GM19438 (cell line): ENCODE measurements around the gene IBSP.
A peak's percentile ranks its signal among the peaks of the same experiment; 100 is the strongest.

Experiments used
- ATAC-seq: cut with Tn5 transposase; IDR thresholded peaks from one replicate; pipeline ENCODE4 v1.9.1; 2021; ENCODE audit warnings: low read depth; ENCODE audit not compliant: unreplicated experiment

IBSP gene

GRCh38 chr4:87835743-87836142, 36.4 kb downstream of the IBSP start:
- no peak for ATAC-seq

GRCh38 chr4:87838205-87838604, 38.9 kb downstream of the IBSP start:
- no peak for ATAC-seq

- no peak for ATAC-seq
Measured at GRCh38 chr4:87838890-87839591, 39.7 kb downstream of the IBSP start.

- ATAC-seq: no peak
Measured at GRCh38 chr4:87839592-87839946, 40.2 kb downstream of the IBSP start.

- ATAC-seq: no peak
Measured at GRCh38 chr4:87840149-87840548, 40.8 kb downstream of the IBSP start.

GRCh38 chr4:87843936-87844335, 44.6 kb downstream of the IBSP start:
- no peak for ATAC-seq

- no peak for ATAC-seq
Measured at GRCh38 chr4:87844452-87844851, 45.1 kb downstream of the IBSP start.

- ATAC-seq: no peak
Measured at GRCh38 chr4:87846226-87846625, 46.9 kb downstream of the IBSP start.

GRCh38 chr4:87848622-87849351, 49.4 kb downstream of the IBSP start:
- ATAC-seq: peak; percentile 75

GRCh38 chr4:87849612-87850011, 50.3 kb downstream of the IBSP start:
- no peak for ATAC-seq

- ATAC-seq: no peak
Measured at GRCh38 chr4:87851332-87851731, 52.0 kb downstream of the IBSP start.

- ATAC-seq: no peak
Measured at GRCh38 chr4:87851953-87852352, 52.6 kb downstream of the IBSP start.

GRCh38 chr4:87853108-87853507, 53.8 kb downstream of the IBSP start:
- ATAC-seq: no peak

- ATAC-seq: no peak
Measured at GRCh38 chr4:87853891-87854290, 54.5 kb downstream of the IBSP start.

- no peak for ATAC-seq
Measured at GRCh38 chr4:87855559-87855958, 56.2 kb downstream of the IBSP start.

GRCh38 chr4:87856816-87857215, 57.5 kb downstream of the IBSP start:
- ATAC-seq: no peak

- no peak for ATAC-seq
Measured at GRCh38 chr4:87857789-87858188, 58.4 kb downstream of the IBSP start.
